ENCODE results near the gene NPY5R. TPM values are rescaled to one million over a fixed set of nuclear protein-coding genes. Genes with fewer than 3 reads are reported as not detected.

The NPY5R gene
- total RNA-seq, 4 donors from 2014 or later = 0.12 to 0.16 TPM; not detected in 2

- 62 to 70% methylated on average over 2 to 3 of the region's 3 CpGs for WGBS, 2 donors (ENCODE audit: low coverage in 1 of 2)
- H3K36me3 ChIP-seq = no peaks in the 10 kb centered on the region
- no peak for ATAC-seq
These were observed 24.0 kb downstream of the NPY5R start for GRCh38 chr4:163367651-163368050.

GRCh38 chr4:163372029-163372428 is 28.3 kb downstream of the NPY5R start:
- Histone ChIP-seq H3K4me3 (no peak overlapping the region), H3K4me1 (no peaks in the 10 kb centered on the region), H3K36me3 (no peaks in the 10 kb centered on the region), H3K27me3 (no peaks in the 10 kb centered on the region), H3K9me3 (no peaks in the 10 kb centered on the region), H3K27ac (no peak overlapping the region)
- no peak for ATAC-seq
- TF ChIP-seq POLR2A (IDR thresholded peaks at IDR 0.05) (no peak), CTCF (IDR thresholded peaks at IDR 0.05) (no peak), EP300 (IDR thresholded peaks at IDR 0.05) (no peak), POLR2AphosphoS5 (IDR thresholded peaks at IDR 0.05) (no peak)
- 87 to 94% methylated on average over 4 to 5 of the region's 5 CpGs for WGBS, 2 donors (ENCODE audit: low coverage in 1 of 2)

More at GRCh38 chr4:163367651-163368050, 24.0 kb downstream of the NPY5R start:
- no peaks in the 10 kb centered on the region for H3K9me3 ChIP-seq
- no peak overlapping the region for H3K27ac ChIP-seq
- TF ChIP-seq CTCF (IDR thresholded peaks at IDR 0.05) = no peak
- no peak for TF ChIP-seq EP300 (IDR thresholded peaks at IDR 0.05)
- no peak for TF ChIP-seq POLR2A (IDR thresholded peaks at IDR 0.05)
- TF ChIP-seq POLR2AphosphoS5 (IDR thresholded peaks at IDR 0.05) = no peak
- H3K4me3 ChIP-seq = no peak overlapping the region
- H3K27me3 ChIP-seq = peaks cover 11% of the 10 kb centered on the region
- no peaks in the 10 kb centered on the region for H3K4me1 ChIP-seq

GRCh38 chr4:163378661-163379060 is 35.0 kb downstream of the NPY5R start:
- no peaks in the 10 kb centered on the region for H3K27me3 ChIP-seq
- no peaks in the 10 kb centered on the region for H3K36me3 ChIP-seq
- TF ChIP-seq POLR2AphosphoS5 (IDR thresholded peaks at IDR 0.05) (no peak), EP300 (IDR thresholded peaks at IDR 0.05) (no peak), CTCF (IDR thresholded peaks at IDR 0.05) (no peak), POLR2A (IDR thresholded peaks at IDR 0.05) (no peak)
- H3K4me3 ChIP-seq = no peak overlapping the region
- no peaks in the 10 kb centered on the region for H3K4me1 ChIP-seq
- no peak for ATAC-seq
- H3K9me3 ChIP-seq = no peaks in the 10 kb centered on the region
- no peak overlapping the region for H3K27ac ChIP-seq

- H3K4me3 ChIP-seq = no peak overlapping the region
- no peaks in the 10 kb centered on the region for H3K36me3 ChIP-seq
- H3K9me3 ChIP-seq = no peaks in the 10 kb centered on the region
- H3K4me1 ChIP-seq = no peaks in the 10 kb centered on the region
- ATAC-seq = no peak
- H3K27ac ChIP-seq = no peak overlapping the region
- TF ChIP-seq CTCF (IDR thresholded peaks at IDR 0.05) = no peak
- TF ChIP-seq POLR2AphosphoS5 (IDR thresholded peaks at IDR 0.05) = no peak
- 66 to 68% methylated on average over 5 of the region's 5 CpGs for WGBS, 2 donors (ENCODE audit: low coverage in 1 of 2)
- H3K27me3 ChIP-seq = no peaks in the 10 kb centered on the region
These were observed 37.0 kb downstream of the NPY5R start for GRCh38 chr4:163380703-163381102.

GRCh38 chr4:163382178-163382869 is 38.6 kb downstream of the NPY5R start:
- no peak overlapping the region for H3K4me3 ChIP-seq
- H3K36me3 ChIP-seq = no peaks in the 10 kb centered on the region
- ATAC-seq = no peak
- no peaks in the 10 kb centered on the region for H3K27me3 ChIP-seq
- no peaks in the 10 kb centered on the region for H3K4me1 ChIP-seq
- WGBS, 2 donors (ENCODE audit: low coverage in 1 of 2) = 72 to 78% methylated on average over 5 to 7 of the region's 7 CpGs
- no peaks in the 10 kb centered on the region for H3K9me3 ChIP-seq
- H3K27ac ChIP-seq = no peak overlapping the region
- TF ChIP-seq POLR2AphosphoS5 (IDR thresholded peaks at IDR 0.05) = no peak
- TF ChIP-seq CTCF (IDR thresholded peaks at IDR 0.05) = no peak
- no peak for TF ChIP-seq POLR2A (IDR thresholded peaks at IDR 0.05)
- TF ChIP-seq EP300 (IDR thresholded peaks at IDR 0.05) = no peak

Data from gastroesophageal sphincter (tissue), 4 donors.